NCI-H446 treated with DMSO at 0.1 percent for 48 hours (cell line): ENCODE results near the gene TCF7L2.
A peak's percentile ranks its signal among the peaks of the same experiment; 100 is the strongest.

Source experiments
- DNase-seq: peaks from one replicate; lab custom pipeline; 2025; lab: John Stamatoyannopoulos, UW

TCF7L2 gene

GRCh38 chr10:113148901-113149300 is 198.9 kb downstream of the TCF7L2 start:
- no peak for DNase-seq

- no peak for DNase-seq
Measured at GRCh38 chr10:113149626-113150025, 199.6 kb downstream of the TCF7L2 start.

- no peak for DNase-seq
Measured at GRCh38 chr10:113151190-113151666, 201.2 kb downstream of the TCF7L2 start.

- no peak for DNase-seq
Measured at GRCh38 chr10:113153493-113154102, 203.6 kb downstream of the TCF7L2 start.

GRCh38 chr10:113157441-113157840 is 207.4 kb downstream of the TCF7L2 start:
- no peak for DNase-seq

GRCh38 chr10:113158183-113158582 is 208.1 kb downstream of the TCF7L2 start:
- no peak for DNase-seq

- no peak for DNase-seq
Measured at GRCh38 chr10:113159563-113159962, 209.5 kb downstream of the TCF7L2 start.

GRCh38 chr10:113160641-113161040 is 210.6 kb downstream of the TCF7L2 start:
- DNase-seq: no peak

- no peak for DNase-seq
Measured at GRCh38 chr10:113161066-113161465, 211.0 kb downstream of the TCF7L2 start.

- DNase-seq: no peak
Measured at GRCh38 chr10:113162960-113163359, 212.9 kb downstream of the TCF7L2 start.

GRCh38 chr10:113165673-113166072 is 215.6 kb downstream of the TCF7L2 start:
- DNase-seq: no peak

GRCh38 chr10:113167702-113168101 is 217.7 kb downstream of the TCF7L2 start:
- no peak for DNase-seq

GRCh38 chr10:113168584-113168983 is 218.5 kb downstream of the TCF7L2 start:
- DNase-seq: no peak

- DNase-seq: no peak
Measured at GRCh38 chr10:113169111-113169510, 219.1 kb downstream of the TCF7L2 start.

- no peak for DNase-seq
Measured at GRCh38 chr10:113169853-113170460, 219.9 kb downstream of the TCF7L2 start.

GRCh38 chr10:113171662-113172061 is 221.6 kb downstream of the TCF7L2 start:
- DNase-seq: no peak

GRCh38 chr10:113175176-113175575 is 225.1 kb downstream of the TCF7L2 start:
- DNase-seq: no peak

- DNase-seq: no peak
Measured at GRCh38 chr10:113175756-113176651, 226.0 kb downstream of the TCF7L2 start.

GRCh38 chr10:113176652-113177155 is 226.7 kb downstream of the TCF7L2 start:
- DNase-seq: no peak

GRCh38 chr10:113177156-113177935 is 227.3 kb downstream of the TCF7L2 start:
- DNase-seq: peak; percentile 72

- DNase-seq: no peak
Measured at GRCh38 chr10:113177936-113178335, 227.9 kb downstream of the TCF7L2 start.

GRCh38 chr10:113178771-113179170 is 228.7 kb downstream of the TCF7L2 start:
- no peak for DNase-seq
